A375 (cell line): ENCODE measurements around the gene GPR150. TPM values are rescaled to one million over a fixed set of nuclear protein-coding genes. Genes with fewer than 3 reads are reported as not detected.

Experiments used
- total RNA-seq: library from RNA; depleted of rRNA; stranded (reverse); fragments of >200 nt; shearing (Covaris generic); gene quantifications from 2 replicates; pipeline ENCODE4 v1.2.3, GENCODE V29; 2014; rRNA removed

GPR150 gene
- total RNA-seq = not detected in 2 replicates

GRCh38 chr5:95620030-95620869 lies at the start of gene GPR150:
Gene GPR150 (plus strand): TSS chr5:95620087. CDS start chr5:95620276, 189 bp downstream.

DNA sequence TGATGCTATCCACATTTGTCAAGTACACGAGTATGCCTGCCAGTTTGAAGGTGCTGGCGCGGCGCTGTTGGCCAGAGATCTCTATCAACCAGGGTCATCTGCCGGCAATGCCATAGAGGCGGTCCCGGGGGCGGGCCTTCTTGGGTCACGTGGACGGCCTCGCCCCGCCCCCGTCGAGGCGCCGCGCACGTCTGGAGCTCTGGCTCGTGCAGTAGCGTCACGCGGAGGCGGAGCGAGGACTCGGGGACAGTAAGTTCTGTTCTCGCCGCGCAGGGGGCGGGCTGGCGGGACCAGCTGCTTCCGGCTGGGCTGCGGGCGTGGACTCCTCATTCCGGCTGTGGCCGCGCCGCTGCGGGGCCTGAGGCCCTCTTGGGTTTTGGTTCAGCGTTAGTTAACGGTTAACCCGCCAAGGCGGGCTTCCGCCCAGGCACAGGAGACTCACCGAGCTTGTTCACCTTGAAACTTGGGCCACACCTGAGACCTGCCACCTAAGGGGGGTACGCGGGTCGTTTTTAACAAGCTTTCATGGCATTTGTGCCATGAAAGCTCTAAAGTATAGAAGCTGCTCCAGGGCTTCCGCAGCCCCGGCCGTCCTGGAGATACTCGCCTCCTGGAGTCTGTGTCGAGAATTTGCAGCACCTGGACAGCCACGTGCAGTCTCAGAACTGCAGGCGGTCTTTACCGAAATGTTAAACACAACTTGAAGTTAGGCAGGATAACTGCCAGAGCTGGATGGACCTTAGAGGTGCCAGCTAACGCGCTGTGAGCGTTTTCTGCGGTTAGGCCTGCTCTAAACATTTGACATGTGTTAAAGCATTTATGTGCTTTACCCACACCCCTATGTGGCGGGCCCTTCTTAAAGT lies 26.9 kb downstream of the GPR150 start, which contains the start of gene RFESD:
RFESD (plus strand) TSS at position 209 of the 863 bp plus-strand sequence. CDS start 5,495 bp downstream, outside the sequence.

Other genes starting within 250 kb of the GPR150 start
- not detected in 2 replicates for gene FAM81B, start 228.7 kb upstream of the GPR150 start, total RNA-seq
- 55.5 and 70.5 TPM in 2 replicates for gene SKIC3, start 65.1 kb upstream of the GPR150 start, total RNA-seq
- 10.0 and 11.0 TPM in 2 replicates for gene ARSK, start 65.0 kb upstream of the GPR150 start, total RNA-seq
- gene RFESD, start 26.7 kb downstream of the GPR150 start, total RNA-seq = 0.75 and 5.8 TPM in 2 replicates
- gene SPATA9, start 62.9 kb downstream of the GPR150 start, total RNA-seq = 0.13 TPM in 1 of 2 replicates, not detected in the other
- gene RHOBTB3, start 111.2 kb downstream of the GPR150 start, total RNA-seq = 54.3 and 63.5 TPM in 2 replicates
- 7.9 and 11.1 TPM in 2 replicates for gene GLRX, start 202.6 kb downstream of the GPR150 start, total RNA-seq